OCI-LY3 (cell line): ENCODE data around the gene FLRT3.

Experiments
- H2AFZ ChIP-seq: fragments of 200-600, 300-600 bp; shearing (Covaris generic); 2 replicates; pipeline ENCODE4 v1.6.0; 2014; ENCODE audit warnings: antibody characterized with exemption, low read depth, low read length
- H3K27ac ChIP-seq: fragments of 200-600, 300-600 bp; sonication (generic); 2 replicates; pipeline ENCODE4 v1.5.1; 2014; ENCODE audit warnings: mild to moderate bottlenecking, low read length, moderate library complexity, mixed read lengths
- H3K27me3 ChIP-seq: fragments of 200-600, 300-600 bp; sonication (generic); 2 replicates; pipeline ENCODE4 v1.6.1; 2014; ENCODE audit warnings: low read depth, low read length, mixed read lengths
- H3K36me3 ChIP-seq: fragments of 200-600, 300-600 bp; sonication (generic); replicated peaks from 2 replicates; pipeline ENCODE3; 2014; ENCODE audit warnings: low read depth, low read length, mixed read lengths
- H3K4me1 ChIP-seq: fragments of 300-600, 200-600 bp; sonication (generic); 2 replicates; pipeline ENCODE4 v1.6.1; 2014; ENCODE audit warnings: low read length, mixed read lengths
- H3K4me2 ChIP-seq: fragments of 200-600, 300-600 bp; sonication (generic); 2 replicates; pipeline ENCODE4 v1.6.1; 2014; ENCODE audit warnings: low read length, mixed read lengths
- H3K4me3 ChIP-seq: fragments of 300-600, 200-600 bp; sonication (generic); 2 replicates; pipeline ENCODE4 v1.5.1; 2014; ENCODE audit warnings: antibody characterized with exemption, mild to moderate bottlenecking, low read length, moderate library complexity
- H3K79me2 ChIP-seq: fragments of 300-600, 200-600 bp; shearing (Covaris generic); 2 replicates; pipeline ENCODE4 v1.6.1; 2014; ENCODE audit warnings: mild to moderate bottlenecking, low read length, mixed read lengths
- H3K9ac ChIP-seq: fragments of 300-600, 200-600 bp; shearing (Covaris generic); 2 replicates; pipeline ENCODE4 v1.6.0; 2014; ENCODE audit warnings: mild to moderate bottlenecking, low read length, moderate library complexity
- H3K9me3 ChIP-seq: fragments of 200-600, 300-600 bp; shearing (Covaris generic); 2 replicates; pipeline ENCODE4 v1.6.1; 2014; ENCODE audit warnings: low read length, mixed read lengths; ENCODE audit not compliant: insufficient read depth
- H4K20me1 ChIP-seq: fragments of 200-600, 300-600 bp; sonication (generic); 2 replicates; pipeline ENCODE4 v1.6.1; 2016; ENCODE audit warnings: low read length, mixed read lengths; ENCODE audit not compliant: insufficient read depth
- EZH2phosphoT487 ChIP-seq: fragments of 200-600 bp; shearing (Covaris generic); IDR thresholded peaks from 2 replicates; pipeline ENCODE4 v1.6.1; 2018; ENCODE audit warnings: antibody characterized with exemption, mixed run types, low read depth
- TF ChIP-seq, protein P1 (sequence below): fragments of 200-600, 300-600 bp; sonication (generic); IDR thresholded peaks from 2 replicates; pipeline ENCODE4 v1.5.1; 2014; ENCODE audit warnings: antibody characterized with exemption, low read length, low read depth

Gene FLRT3

DNA sequence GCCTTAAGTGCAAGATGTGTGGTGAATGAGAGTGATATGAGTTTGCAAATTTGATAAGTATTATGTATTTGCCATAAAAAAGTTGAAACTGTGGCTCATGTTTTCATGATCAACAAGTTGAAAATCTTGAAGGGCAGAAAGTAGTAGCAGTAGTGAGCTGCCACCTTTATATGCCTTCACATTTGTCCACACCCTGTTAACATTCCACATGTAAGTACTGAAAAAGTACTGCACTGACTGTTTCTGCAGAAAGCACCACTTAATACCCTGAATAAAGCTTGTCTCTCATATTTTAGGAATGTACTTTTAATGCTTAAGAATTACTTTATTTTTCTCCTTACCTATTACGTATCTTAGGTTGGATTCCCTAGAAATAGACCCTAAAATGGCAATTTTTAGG, 45.9 kb downstream of the FLRT3 start:
- Histone ChIP-seq H4K20me1 (no peaks in the 10 kb centered on the region), H3K36me3 (no peaks in the 10 kb centered on the region), H2AFZ (no peak overlapping the region), H3K4me3 (no peak overlapping the region), H3K9me3 (no peaks in the 10 kb centered on the region), H3K27ac (no peak overlapping the region), H3K27me3 (peaks cover 8% of the 10 kb centered on the region; the same call in 1 of the 2 replicates), H3K9ac (no peak overlapping the region), H3K4me2 (no peak overlapping the region), H3K79me2 (no peaks in the 10 kb centered on the region), H3K4me1 (peaks cover 27% of the 10 kb centered on the region)
- no peak for TF ChIP-seq EZH2phosphoT487
- TF ChIP-seq, protein P1, sequence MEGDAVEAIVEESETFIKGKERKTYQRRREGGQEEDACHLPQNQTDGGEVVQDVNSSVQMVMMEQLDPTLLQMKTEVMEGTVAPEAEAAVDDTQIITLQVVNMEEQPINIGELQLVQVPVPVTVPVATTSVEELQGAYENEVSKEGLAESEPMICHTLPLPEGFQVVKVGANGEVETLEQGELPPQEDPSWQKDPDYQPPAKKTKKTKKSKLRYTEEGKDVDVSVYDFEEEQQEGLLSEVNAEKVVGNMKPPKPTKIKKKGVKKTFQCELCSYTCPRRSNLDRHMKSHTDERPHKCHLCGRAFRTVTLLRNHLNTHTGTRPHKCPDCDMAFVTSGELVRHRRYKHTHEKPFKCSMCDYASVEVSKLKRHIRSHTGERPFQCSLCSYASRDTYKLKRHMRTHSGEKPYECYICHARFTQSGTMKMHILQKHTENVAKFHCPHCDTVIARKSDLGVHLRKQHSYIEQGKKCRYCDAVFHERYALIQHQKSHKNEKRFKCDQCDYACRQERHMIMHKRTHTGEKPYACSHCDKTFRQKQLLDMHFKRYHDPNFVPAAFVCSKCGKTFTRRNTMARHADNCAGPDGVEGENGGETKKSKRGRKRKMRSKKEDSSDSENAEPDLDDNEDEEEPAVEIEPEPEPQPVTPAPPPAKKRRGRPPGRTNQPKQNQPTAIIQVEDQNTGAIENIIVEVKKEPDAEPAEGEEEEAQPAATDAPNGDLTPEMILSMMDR, result no peak

DNA sequence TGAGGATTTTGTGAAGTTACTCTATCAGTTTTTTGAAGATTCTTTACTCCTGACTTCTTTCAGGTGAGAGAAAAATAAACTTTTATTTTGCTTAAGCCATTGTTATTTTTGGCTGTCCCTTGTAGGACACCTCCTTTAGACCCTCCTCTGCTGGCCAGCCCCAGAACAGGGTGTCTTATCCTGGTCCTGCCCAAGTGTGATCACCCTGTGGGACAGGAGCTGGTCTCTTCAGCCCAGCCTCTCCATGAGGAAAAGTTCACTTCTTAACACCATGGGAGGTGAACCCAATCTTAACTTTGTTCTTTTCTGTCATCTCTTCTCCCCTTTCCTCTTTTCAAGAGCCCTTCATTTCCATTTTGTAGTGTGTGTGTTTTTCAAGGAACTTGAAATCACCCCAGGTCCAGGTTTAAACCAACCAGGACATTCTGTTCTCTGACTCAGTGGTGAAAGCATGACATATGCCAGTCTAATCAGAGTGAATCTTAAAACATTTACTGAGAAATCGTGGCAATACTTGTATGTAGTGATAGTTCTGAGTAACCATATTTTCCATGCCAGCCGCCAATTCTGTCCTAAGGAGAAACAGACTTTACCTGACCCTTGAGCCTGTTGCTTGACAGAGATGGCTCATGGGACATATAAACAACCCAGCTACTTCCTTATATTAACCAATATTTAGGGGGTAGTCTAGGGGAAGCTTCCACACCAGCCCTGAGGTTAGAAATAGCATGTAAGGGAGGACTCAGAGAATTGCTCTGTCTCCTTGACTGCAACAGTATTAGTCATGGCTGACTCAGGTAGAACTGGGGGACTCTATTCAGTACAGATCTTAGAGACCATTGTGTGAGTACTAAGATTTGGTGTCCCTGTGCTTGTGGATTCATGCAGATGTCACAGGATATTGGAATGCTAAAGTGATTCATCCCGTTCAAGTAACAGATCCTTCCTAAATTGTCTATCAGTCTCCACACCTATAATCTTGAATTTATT, 48.8 kb downstream of the FLRT3 start:
- no peak overlapping the region for H3K9ac ChIP-seq
- no peaks in the 10 kb centered on the region for H3K36me3 ChIP-seq
- no peak overlapping the region for H3K4me3 ChIP-seq
- TF ChIP-seq, protein P1, result no peak
- no peak for TF ChIP-seq EZH2phosphoT487
- H3K27ac ChIP-seq, result no peak overlapping the region
- H3K79me2 ChIP-seq, result no peaks in the 10 kb centered on the region
- no peaks in the 10 kb centered on the region for H4K20me1 ChIP-seq
- H2AFZ ChIP-seq, result no peak overlapping the region
- no peak overlapping the region for H3K4me2 ChIP-seq
- H3K4me1 ChIP-seq, result no peaks in the 10 kb centered on the region
- peaks cover 8% of the 10 kb centered on the region; the same call in 1 of the 2 replicates for H3K27me3 ChIP-seq
- H3K9me3 ChIP-seq, result no peaks in the 10 kb centered on the region

DNA sequence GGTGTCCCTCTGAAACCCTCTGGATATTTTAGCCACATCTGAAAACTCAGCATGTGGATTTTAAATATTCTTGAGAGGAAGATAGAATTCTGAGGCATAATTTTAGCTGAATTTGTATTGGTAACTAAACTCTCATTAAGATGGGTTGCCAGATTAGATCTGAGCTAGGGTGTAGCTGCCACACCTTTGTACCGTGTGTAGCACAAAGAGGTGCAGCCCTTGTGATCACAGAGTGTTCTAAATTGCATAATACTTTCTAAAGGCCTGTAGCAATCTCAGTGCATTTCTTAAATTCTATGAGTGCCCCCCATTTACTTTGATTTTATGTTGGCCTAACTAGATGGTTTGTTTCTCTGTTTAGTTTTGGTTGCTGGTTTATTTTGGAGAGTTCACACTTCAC, 53.0 kb downstream of the FLRT3 start:
- TF ChIP-seq EZH2phosphoT487, result no peak
- TF ChIP-seq, protein P1, result no peak
- no peaks in the 10 kb centered on the region for H3K36me3 ChIP-seq
- peaks cover 8% of the 10 kb centered on the region; the same call in 1 of the 2 replicates for H3K4me1 ChIP-seq
- no peaks in the 10 kb centered on the region for H3K79me2 ChIP-seq
- H3K9me3 ChIP-seq, result no peaks in the 10 kb centered on the region
- no peak overlapping the region for H3K9ac ChIP-seq
- no peak overlapping the region for H3K4me2 ChIP-seq
- no peaks in the 10 kb centered on the region for H4K20me1 ChIP-seq
- H3K27me3 ChIP-seq, result no peaks in the 10 kb centered on the region
- H2AFZ ChIP-seq, result no peak overlapping the region
- H3K4me3 ChIP-seq, result no peak overlapping the region
- H3K27ac ChIP-seq, result no peak overlapping the region

DNA sequence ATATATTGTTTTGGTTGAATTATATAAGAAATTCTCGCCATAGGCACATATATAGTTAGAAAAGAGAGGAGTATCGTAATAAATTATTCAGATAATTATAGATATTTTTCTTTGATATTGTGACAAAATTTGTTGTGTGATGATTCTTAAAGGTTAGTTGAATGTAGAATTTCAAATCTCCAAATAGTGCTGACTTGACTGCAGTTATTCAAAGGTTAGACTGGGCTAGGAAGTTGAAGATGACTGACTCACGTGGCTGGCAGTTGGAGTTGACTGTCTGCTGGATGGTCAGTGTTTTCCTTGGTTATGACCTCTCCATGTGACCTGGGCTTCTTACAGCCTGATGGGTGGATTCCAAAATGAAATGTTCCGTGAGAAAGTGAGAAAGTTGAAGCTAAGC, 55.3 kb downstream of the FLRT3 start:
- no peak overlapping the region for H3K4me3 ChIP-seq
- H3K27me3 ChIP-seq, result no peaks in the 10 kb centered on the region
- peaks cover 8% of the 10 kb centered on the region; the same call in 1 of the 2 replicates for H3K4me1 ChIP-seq
- H3K9me3 ChIP-seq, result no peaks in the 10 kb centered on the region
- H3K79me2 ChIP-seq, result no peaks in the 10 kb centered on the region
- no peak overlapping the region for H3K9ac ChIP-seq
- H4K20me1 ChIP-seq, result no peaks in the 10 kb centered on the region
- H3K36me3 ChIP-seq, result no peaks in the 10 kb centered on the region
- no peak overlapping the region for H2AFZ ChIP-seq
- H3K4me2 ChIP-seq, result no peak overlapping the region
- no peak overlapping the region for H3K27ac ChIP-seq
- TF ChIP-seq, protein P1, result no peak
- no peak for TF ChIP-seq EZH2phosphoT487
